IMR-90 (cell line): ENCODE measurements around the gene LARP4B. TPM values are rescaled to one million over a fixed set of nuclear protein-coding genes. Genes with fewer than 3 reads are reported as not detected.

ENCODE experiments used
- ATAC-seq: fragments of 200-7000 bp; cut with Tn5 transposase; 2 replicates; pipeline ENCODE4 v1.9.1; 2020; ENCODE audit warnings: low read depth, mild to moderate bottlenecking, moderate library complexity
- BruUV-seq: library from RNA; stranded (reverse); fragments of 400-500 nt; replicated peaks from 2 replicates; lab custom pipeline; 2021; lab: Mats Ljungman, UMichigan
- CTCF ChIA-PET: fragments of 300-600 bp; formaldehyde crosslinking; extraction: SDS; loops from one replicate; lab custom pipeline; 2021; ENCODE audit warnings: antibody characterized with exemption; lab: Yijun Ruan, JAX
- POLR2A ChIA-PET: fragments of 300-600 bp; sonication (Branson Sonifier 250); formaldehyde crosslinking; loops from one replicate; lab custom pipeline; 2022; ENCODE audit warnings: antibody characterized with exemption; ENCODE audit not compliant: unreplicated experiment; lab: Charles Lee
- DNase-seq: peaks from one replicate; pipeline ENCODE4 v3.0.0; 2013
- H2AFZ ChIP-seq: replicated peaks from 2 replicates; pipeline ENCODE3; 2013; ENCODE audit warnings: low read length, mild to moderate bottlenecking; ENCODE audit not compliant: poor library complexity
- H2AK5ac ChIP-seq: 2 replicates; pipeline ENCODE4 v1.6.1; 2013; ENCODE audit warnings: low read depth, low read length, inconsistent platforms
- H2AK9ac ChIP-seq: replicated peaks from 2 replicates; pipeline ENCODE3; 2013; ENCODE audit warnings: mild to moderate bottlenecking, low read depth, low read length, moderate library complexity; ENCODE audit not compliant: poor library complexity
- H2BK120ac ChIP-seq: 2 replicates; pipeline ENCODE4 v1.6.1; 2013; ENCODE audit warnings: low read depth, low read length, inconsistent platforms
- H2BK15ac ChIP-seq: 3 replicates; pipeline ENCODE4 v1.6.1; 2013; ENCODE audit warnings: low read depth, low read length, inconsistent platforms
- H2BK20ac ChIP-seq: 2 replicates; pipeline ENCODE4 v1.6.1; 2013; ENCODE audit warnings: low read depth, mild to moderate bottlenecking, inconsistent platforms, low read length, moderate library complexity
- H2BK5ac ChIP-seq: 2 replicates; pipeline ENCODE4 v1.6.1; 2013; ENCODE audit warnings: mild to moderate bottlenecking, low read depth, low read length, inconsistent platforms; ENCODE audit not compliant: poor library complexity, severe bottlenecking
- H3K14ac ChIP-seq: replicated peaks from 2 replicates; pipeline ENCODE4 v1.6.1; 2013; ENCODE audit warnings: low read depth, low read length, inconsistent platforms
- H3K18ac ChIP-seq: 2 replicates; pipeline ENCODE4 v1.6.1; 2013; ENCODE audit warnings: low read depth, low read length, control low read depth
- H3K23ac ChIP-seq: 2 replicates; pipeline ENCODE4 v1.6.1; 2013; ENCODE audit warnings: low read depth, low read length, inconsistent platforms
- H3K27ac ChIP-seq: 2 replicates; pipeline ENCODE4 v1.5.1; 2013; ENCODE audit warnings: mild to moderate bottlenecking, control low read depth, low read length; ENCODE audit not compliant: insufficient read depth
- H3K27me3 ChIP-seq: 2 replicates; pipeline ENCODE4 v1.6.1; 2013; ENCODE audit warnings: low read length; ENCODE audit not compliant: control insufficient read depth, insufficient read depth
- H3K36me3 ChIP-seq: 2 replicates; pipeline ENCODE4 v1.6.1; 2013; ENCODE audit warnings: low read length, mixed read lengths; ENCODE audit not compliant: control insufficient read depth, insufficient read depth
- H3K4ac ChIP-seq: 2 replicates; pipeline ENCODE4 v1.6.1; 2013; ENCODE audit warnings: low read depth, low read length, inconsistent platforms
- H3K4me1 ChIP-seq: 2 replicates; pipeline ENCODE4 v1.6.1; 2013; ENCODE audit warnings: low read length, mixed read lengths; ENCODE audit not compliant: control insufficient read depth, insufficient read depth
- H3K4me2 ChIP-seq: 2 replicates; pipeline ENCODE4 v1.6.1; 2013; ENCODE audit warnings: low read depth, mild to moderate bottlenecking, control low read depth, low read length, moderate library complexity
- H3K4me3 ChIP-seq: 2 replicates; pipeline ENCODE4 v1.5.1; 2013; ENCODE audit warnings: low read depth, mild to moderate bottlenecking, control low read depth, low read length, moderate library complexity; ENCODE audit not compliant: insufficient read depth
- H3K56ac ChIP-seq: 2 replicates; pipeline ENCODE4 v1.6.1; 2013; ENCODE audit warnings: low read length, inconsistent platforms; ENCODE audit not compliant: insufficient read depth; ENCODE audit errors: extremely low read depth
- H3K79me1 ChIP-seq, 2 experiments: 2 replicates each; pipeline ENCODE4 v1.6.1; 2013; ENCODE audit warnings: low read length in 2 of 2, inconsistent platforms in 1 of 2, low read depth in 1 of 2
- H3K9ac ChIP-seq: 2 replicates; pipeline ENCODE4 v1.6.1; 2013; ENCODE audit warnings: low read depth, low read length, control low read depth
- H3K9me1 ChIP-seq: 2 replicates; pipeline ENCODE4 v1.6.1; 2013; ENCODE audit warnings: low read length, inconsistent platforms; ENCODE audit not compliant: insufficient read depth
- H3K9me3 ChIP-seq: 2 replicates; pipeline ENCODE4 v1.6.1; 2013; ENCODE audit warnings: low read length; ENCODE audit not compliant: control insufficient read depth, insufficient read depth
- H4K20me1 ChIP-seq: 2 replicates; pipeline ENCODE4 v1.6.1; 2013; ENCODE audit warnings: low read length, inconsistent platforms; ENCODE audit not compliant: insufficient read depth
- H4K5ac ChIP-seq: 2 replicates; pipeline ENCODE4 v1.6.1; 2013; ENCODE audit warnings: mild to moderate bottlenecking, low read depth, low read length, control low read depth
- H4K8ac ChIP-seq, 2 experiments: 2 replicates each; pipeline ENCODE4 v1.6.1; 2013; ENCODE audit warnings: low read depth in 2 of 2, low read length in 2 of 2, control low read depth in 1 of 2, inconsistent platforms in 1 of 2
- H4K91ac ChIP-seq: 2 replicates; pipeline ENCODE4 v1.6.1; 2013; ENCODE audit warnings: low read depth, low read length, inconsistent platforms; ENCODE audit not compliant: insufficient read depth
- BHLHE40 ChIP-seq: fragments of 150-350 bp; IDR thresholded peaks from 2 replicates; pipeline ENCODE4 v1.6.1; 2016; ENCODE audit warnings: mild to moderate bottlenecking, low read depth, low read length
- CEBPB ChIP-seq: IDR thresholded peaks from 2 replicates; pipeline ENCODE4 v1.6.1; 2012; ENCODE audit warnings: low read depth, low read length, improper control_type of control experiment
- CTCF ChIP-seq: conservative IDR thresholded peaks from 2 replicates; pipeline ENCODE4 v1.5.1; 2012; ENCODE audit warnings: mild to moderate bottlenecking, low read depth, low read length, improper control_type of control experiment
- ELK1 ChIP-seq: fragments of 150-350 bp; IDR thresholded peaks from 2 replicates; pipeline ENCODE4 v1.6.1; 2016; ENCODE audit warnings: low read depth, mild to moderate bottlenecking, low read length, moderate library complexity, borderline replicate concordance
- FOS ChIP-seq: fragments of 150-350 bp; IDR thresholded peaks from 2 replicates; pipeline ENCODE4 v1.6.1; 2016; ENCODE audit warnings: low read depth, low read length
- MAZ ChIP-seq: IDR thresholded peaks from 2 replicates; pipeline ENCODE4 v1.6.1; 2012; ENCODE audit warnings: low read depth, mild to moderate bottlenecking, low read length, improper control_type of control experiment, moderate library complexity, borderline replicate concordance
- MXI1 ChIP-seq: IDR thresholded peaks from 2 replicates; pipeline ENCODE4 v1.6.1; 2012; ENCODE audit warnings: low read depth, mild to moderate bottlenecking, low read length, moderate library complexity, borderline replicate concordance
- NFE2L2 ChIP-seq: fragments of 150-350 bp; IDR thresholded peaks from 2 replicates; pipeline ENCODE4 v1.6.1; 2016; ENCODE audit warnings: low read depth, mild to moderate bottlenecking, low read length
- POLR2A ChIP-seq: IDR thresholded peaks from 2 replicates; pipeline ENCODE4 v1.6.1; 2012; ENCODE audit warnings: mild to moderate bottlenecking, low read depth, low read length
- RAD21 ChIP-seq: IDR thresholded peaks from 2 replicates; pipeline ENCODE4 v1.6.1; 2012; ENCODE audit warnings: low read length, improper control_type of control experiment
- RCOR1 ChIP-seq: IDR thresholded peaks from 2 replicates; pipeline ENCODE4 v1.6.1; 2012; ENCODE audit warnings: mild to moderate bottlenecking, low read length, improper control_type of control experiment; ENCODE audit not compliant: insufficient replicate concordance
- RFX5 ChIP-seq: IDR thresholded peaks from 2 replicates; pipeline ENCODE4 v1.8.0; 2012; ENCODE audit warnings: low read depth, mild to moderate bottlenecking, low read length, moderate library complexity
- SMC3 ChIP-seq: fragments of 150-350 bp; IDR thresholded peaks from 2 replicates; pipeline ENCODE4 v1.6.1; 2016; ENCODE audit warnings: low read depth, mild to moderate bottlenecking, antibody characterized with exemption, low read length, moderate library complexity
- WGBS, 2 experiments: methylation state at CpG; one replicate each; pipeline versions ENCODE4 v1.1.5 to v1.1.7; 2013; ENCODE audit warnings: missing lambda C conversion rate in 2 of 2; ENCODE audit not compliant: insufficient read length in 1 of 2; ENCODE audit errors: extremely low coverage in 2 of 2; 5-methylcytosine and 5-hydroxymethylcytosine counted together
- dilution Hi-C: fragments of 300-500 bp; cut with HindIII; formaldehyde crosslinking; loops from one replicate; pipeline ENCODE4 v1.14.3; 2018; ENCODE audit warnings: low sequenced_read_pairs; ENCODE audit not compliant: unreplicated experiment
- in situ Hi-C: fragments of 300-500 bp; cut with MboI; formaldehyde crosslinking; loops from 3 replicates; pipeline ENCODE4 v1.14.3; 2019; ENCODE audit warnings: low sequenced_read_pairs, inconsistent platforms, mixed read lengths
- intact Hi-C: fragments of 100-400 bp; cut with micrococcal nuclease; formaldehyde crosslinking; loops from 2 replicates; pipeline ENCODE4 v1.10.0; 2022
- polyA plus RNA-seq, 3 experiments: library from polyadenylated mRNA; depleted of rRNA; stranded (reverse); fragments of >200 nt; gene quantifications; 2 replicates each; pipeline ENCODE4 v1.2.3, GENCODE V29; 2012; ENCODE audit warnings: low replicate concordance in 1 of 3
- total RNA-seq: library from RNA; depleted of rRNA; stranded (reverse); fragments of >200 nt; gene quantifications from 2 replicates; pipeline ENCODE4 v1.2.3, GENCODE V29; 2012
- TF ChIP-seq, protein P1 (sequence below): fragments of 150-350 bp; IDR thresholded peaks from 2 replicates; pipeline ENCODE4 v1.6.1; 2017; ENCODE audit warnings: mild to moderate bottlenecking, antibody characterized with exemption, low read length, low read depth

LARP4B gene
- total and polyA plus RNA-seq, 2 of the 4 experiments (the other 2 are of a cell fraction) = 24.3 to 25.5 TPM

- Histone ChIP-seq H2AK5ac (no peak overlapping the region), H3K18ac (no peak overlapping the region), H3K36me3 (peaks cover 2% of the 10 kb centered on the region), H3K79me1 (peaks cover 5 to 50% of the 10 kb centered on the region in 2 experiments), H2AFZ (no peak overlapping the region), H3K9me3 (no peaks in the 10 kb centered on the region), H3K4me1 (peaks cover 7% of the 10 kb centered on the region), H3K4ac (no peak overlapping the region), H3K9me1 (peaks cover 14% of the 10 kb centered on the region), H4K8ac (no peak overlapping the region), H3K56ac (no peak overlapping the region), H3K23ac (no peak overlapping the region), H2BK120ac (no peak overlapping the region), H4K20me1 (peaks cover 64% of the 10 kb centered on the region), H2AK9ac (no peak overlapping the region), H2BK15ac (no peak overlapping the region), H3K9ac (no peak overlapping the region), H4K5ac (no peak overlapping the region), H3K4me3 (no peak overlapping the region), H2BK5ac (no peak overlapping the region), H3K27me3 (no peaks in the 10 kb centered on the region), H3K27ac (no peak overlapping the region), H3K4me2 (no peak overlapping the region), H2BK20ac (no peak overlapping the region), H4K91ac (no peak overlapping the region), H3K14ac (no peak overlapping the region)
- no peak for DNase-seq
- in situ Hi-C loops (no loop called here), dilution Hi-C loops (no loop called here), intact Hi-C loops (no loop called here)
- no peak for ATAC-seq
- TF ChIP-seq CEBPB = no peak
- TF ChIP-seq ELK1 = no peak
- TF ChIP-seq NFE2L2 = no peak
- no peak for TF ChIP-seq POLR2A
- no peak for TF ChIP-seq RCOR1
- no peak for TF ChIP-seq MAZ
- no peak for TF ChIP-seq SMC3
- no peak for TF ChIP-seq MXI1
- TF ChIP-seq CTCF = no peak
- TF ChIP-seq, protein P1, sequence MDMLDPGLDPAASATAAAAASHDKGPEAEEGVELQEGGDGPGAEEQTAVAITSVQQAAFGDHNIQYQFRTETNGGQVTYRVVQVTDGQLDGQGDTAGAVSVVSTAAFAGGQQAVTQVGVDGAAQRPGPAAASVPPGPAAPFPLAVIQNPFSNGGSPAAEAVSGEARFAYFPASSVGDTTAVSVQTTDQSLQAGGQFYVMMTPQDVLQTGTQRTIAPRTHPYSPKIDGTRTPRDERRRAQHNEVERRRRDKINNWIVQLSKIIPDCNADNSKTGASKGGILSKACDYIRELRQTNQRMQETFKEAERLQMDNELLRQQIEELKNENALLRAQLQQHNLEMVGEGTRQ = no peak
- no peak for TF ChIP-seq RFX5
- no peak for TF ChIP-seq FOS
- no peak for TF ChIP-seq RAD21
- no peak for TF ChIP-seq BHLHE40
- ChIA-PET CTCF (no interaction called here), POLR2A (no interaction called here)
- WGBS, 2 experiments = 100% methylated on average over 2 of the region's 3 CpGs; no CpG with 5 or more reads in 1 of the 2 experiments
- no TSS peak for BruUV-seq
These were observed 14.1 kb downstream of the LARP4B start for GRCh38 chr10:917416-917720.
